HL-60 (cell line): Measurements from ENCODE around the gene ASB5.

Source experiments
- CTCF ChIP-seq: IDR thresholded peaks from one replicate; pipeline ENCODE4 v1.5.1; 2011; ENCODE audit warnings: low read length, control low read depth, inconsistent platforms; ENCODE audit not compliant: insufficient read depth
- GABPA ChIP-seq: IDR thresholded peaks from 2 replicates; pipeline ENCODE4 v1.6.1; 2012; ENCODE audit warnings: low read depth
- POLR2AphosphoS5 ChIP-seq: IDR thresholded peaks from 2 replicates; pipeline ENCODE4 v1.6.1; 2012; ENCODE audit warnings: low read depth
- REST ChIP-seq: IDR thresholded peaks from 2 replicates; pipeline ENCODE4 v1.6.1; 2012; ENCODE audit warnings: low read depth; ENCODE audit not compliant: insufficient replicate concordance

GRCh38 chr4:176258135-176258534 is 10.9 kb downstream of the ASB5 start:
- TF ChIP-seq CTCF = no peak
- TF ChIP-seq REST = no peak
- no peak for TF ChIP-seq GABPA
- TF ChIP-seq POLR2AphosphoS5 = no peak
